Activated CD8-positive, alpha-beta memory T cell treated with anti-CD3 and anti-CD28 coated beads, Interleukin-2, amount 50 U/mL, for 4 hours (primary cell): ENCODE data around the gene CD2AP.
"Not testable (repeated sequence)": the region's sequence is repeated elsewhere in the genome, so short reads cannot be mapped to it uniquely, and the experiment has no call there.

Experiments
- DNase-seq: peaks from one replicate; pipeline ENCODE4 v3.0.0-alpha.2; 2020

The CD2AP gene

GRCh38 chr6:47502920-47503319 is 25.3 kb downstream of the CD2AP start:
- no peak for DNase-seq

- no peak for DNase-seq
These were observed 32.3 kb downstream of the CD2AP start for GRCh38 chr6:47509937-47510336.

DNA sequence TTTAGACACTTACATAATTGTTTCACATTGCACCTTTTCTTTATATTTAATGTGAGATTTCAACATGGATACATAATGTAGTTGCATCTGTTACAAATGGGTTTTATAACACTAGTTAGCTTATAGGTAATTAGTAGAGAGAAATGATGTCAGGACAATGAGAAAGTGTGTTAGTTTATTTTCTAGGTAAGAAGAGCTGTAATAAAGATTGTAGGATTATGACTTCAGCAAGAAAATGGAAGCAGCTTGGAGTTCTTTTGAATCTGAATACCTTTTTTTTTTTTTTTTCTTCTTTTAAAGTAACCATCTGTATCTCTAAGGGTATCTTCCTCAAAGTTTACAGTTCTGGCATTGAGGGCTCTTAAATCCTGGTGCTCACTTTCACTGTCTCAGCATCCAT is 35.3 kb downstream of the CD2AP start:
- DNase-seq: no peak

- no peak for DNase-seq
These were observed 41.7 kb downstream of the CD2AP start for GRCh38 chr6:47519279-47519678.

- DNase-seq: no peak
These were observed 42.7 kb downstream of the CD2AP start for GRCh38 chr6:47520282-47520681.

GRCh38 chr6:47521961-47522360 is 44.4 kb downstream of the CD2AP start:
- no peak for DNase-seq

DNA sequence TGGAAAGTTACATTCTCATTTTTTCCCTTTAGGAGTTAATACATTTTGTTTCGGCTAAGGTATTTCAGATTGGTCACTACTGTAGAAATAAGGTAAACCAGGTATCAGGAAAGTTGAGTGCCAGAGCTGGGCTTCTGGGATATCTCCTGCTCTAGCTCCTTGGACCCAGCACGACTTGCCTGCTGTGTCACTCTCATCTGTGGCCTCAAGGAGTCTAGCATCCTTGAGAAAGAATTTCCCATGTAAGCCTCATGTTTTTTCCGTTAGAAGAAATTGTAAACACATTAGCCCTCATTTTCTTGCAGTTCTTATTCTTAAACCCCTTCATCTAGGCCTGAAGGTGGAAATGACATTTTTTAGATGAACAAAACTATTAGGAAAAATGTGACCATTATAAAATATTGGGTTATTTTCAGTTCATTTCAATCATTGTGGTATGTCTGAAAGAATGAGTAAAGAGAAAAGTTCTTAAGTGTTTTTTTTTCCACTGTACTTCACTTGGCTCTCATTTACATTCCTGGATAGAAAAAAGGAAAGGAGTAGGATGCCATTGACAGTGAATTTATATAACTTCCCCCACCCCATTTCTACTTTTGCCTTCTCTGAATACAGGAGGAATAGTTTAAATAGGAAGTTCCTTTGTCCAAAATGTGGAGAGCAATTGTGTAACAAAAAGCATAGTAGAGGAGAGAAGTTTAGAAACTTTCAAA is 46.7 kb downstream of the CD2AP start:
- no peak for DNase-seq

DNA sequence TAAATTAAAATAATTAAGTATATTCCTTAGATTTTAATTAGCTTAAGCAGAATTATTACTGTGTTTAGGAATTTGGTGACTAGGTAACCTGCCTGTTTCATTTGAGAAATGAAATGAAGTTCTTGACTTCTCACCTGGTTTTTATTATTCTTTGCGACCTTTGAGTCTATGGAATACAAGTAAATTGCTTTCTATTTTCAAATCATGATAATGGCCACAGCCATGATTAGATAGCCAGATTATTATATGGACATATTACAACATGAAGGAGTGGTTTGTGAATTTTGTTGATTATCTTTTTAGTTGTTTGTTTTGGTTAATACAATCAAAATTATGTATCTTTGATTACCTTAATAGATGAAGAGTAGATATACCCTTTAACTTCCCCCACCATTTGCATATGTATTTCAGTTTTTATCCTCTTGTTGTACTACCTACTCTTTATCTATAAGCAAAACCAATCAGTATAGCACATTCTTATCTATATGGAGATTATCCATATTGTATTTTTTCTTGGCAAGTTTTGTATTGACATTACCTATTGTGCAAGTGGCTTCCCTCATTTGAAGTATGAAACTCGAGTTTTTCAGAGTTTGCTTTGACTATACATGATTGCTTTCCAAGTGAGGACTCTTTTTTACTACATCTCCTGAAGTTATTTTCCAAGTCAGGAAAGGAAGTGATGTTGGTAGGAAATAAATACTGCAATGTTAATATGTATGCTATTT is 47.9 kb downstream of the CD2AP start:
- DNase-seq: no peak

GRCh38 chr6:47527274-47527673 is 49.7 kb downstream of the CD2AP start:
- DNase-seq: no peak

DNA sequence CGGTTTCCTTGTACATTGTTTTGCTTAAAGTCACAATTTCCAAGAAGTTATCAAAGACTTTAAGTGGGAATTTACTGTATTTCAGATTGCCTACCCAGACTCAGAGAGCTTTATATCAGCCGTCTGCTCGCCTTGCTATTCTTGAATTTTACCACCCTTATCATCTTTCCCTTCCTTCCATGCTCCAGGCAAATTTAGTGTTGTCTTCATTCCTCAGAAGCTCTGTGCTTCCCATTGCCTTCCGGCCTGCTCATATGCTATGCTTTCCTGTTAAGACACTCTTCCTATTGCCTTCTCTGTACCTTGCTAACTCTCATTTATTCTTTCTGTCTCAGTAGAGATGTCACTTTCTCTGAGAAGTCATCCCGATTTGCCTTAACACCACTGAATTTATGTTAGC is 52.1 kb downstream of the CD2AP start:
- DNase-seq: no peak

GRCh38 chr6:47532981-47533585 is 55.5 kb downstream of the CD2AP start:
- no peak for DNase-seq

DNA sequence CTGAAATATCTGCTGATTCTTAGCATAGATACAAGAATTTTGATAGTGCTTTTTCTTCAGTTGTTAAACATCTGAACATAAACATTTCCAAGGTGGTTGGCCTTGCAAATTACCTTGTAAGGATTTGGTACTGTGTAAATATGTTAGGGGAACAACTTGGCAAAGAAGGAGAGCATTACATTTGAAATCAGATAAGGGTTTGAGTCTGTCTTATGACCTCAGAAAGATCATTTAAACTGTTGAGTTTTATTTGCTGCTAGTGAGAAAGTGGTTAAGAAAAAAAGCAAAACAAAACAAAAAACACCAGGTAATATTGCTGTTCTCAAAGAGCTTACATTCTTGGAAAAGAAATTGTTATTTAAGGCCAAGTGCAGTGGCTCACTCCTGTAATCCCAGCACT is 56.5 kb downstream of the CD2AP start:
- no peak for DNase-seq

- no peak for DNase-seq
These were observed 58.0 kb downstream of the CD2AP start for GRCh38 chr6:47535316-47536225.

DNA sequence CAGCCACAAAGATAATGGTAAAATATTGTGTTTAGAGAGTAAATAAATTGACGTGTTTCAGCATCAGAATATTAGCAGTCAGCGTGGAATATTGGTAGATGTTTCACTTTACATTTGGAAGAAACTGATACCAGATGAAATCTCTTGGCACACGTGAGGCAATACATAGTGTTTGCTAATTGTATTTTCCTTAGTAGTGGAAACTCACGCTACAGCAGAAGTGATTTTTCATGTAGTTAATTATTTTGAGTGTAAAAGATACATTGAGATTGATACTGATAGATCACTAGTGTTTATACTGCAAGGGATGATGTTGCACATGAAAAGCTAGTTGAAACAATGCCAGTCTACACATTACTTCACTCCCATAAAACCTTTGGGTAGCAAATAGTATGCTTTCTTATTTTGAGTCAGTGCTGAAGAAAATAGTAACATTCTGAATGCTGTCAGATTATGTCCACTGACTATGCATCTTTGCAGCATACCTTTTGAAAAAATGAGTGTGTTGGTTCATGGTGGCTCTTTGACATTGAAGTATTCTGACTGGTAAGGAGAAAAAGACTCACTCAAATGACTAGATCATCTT is 59.3 kb downstream of the CD2AP start:
- DNase-seq: no peak

DNA sequence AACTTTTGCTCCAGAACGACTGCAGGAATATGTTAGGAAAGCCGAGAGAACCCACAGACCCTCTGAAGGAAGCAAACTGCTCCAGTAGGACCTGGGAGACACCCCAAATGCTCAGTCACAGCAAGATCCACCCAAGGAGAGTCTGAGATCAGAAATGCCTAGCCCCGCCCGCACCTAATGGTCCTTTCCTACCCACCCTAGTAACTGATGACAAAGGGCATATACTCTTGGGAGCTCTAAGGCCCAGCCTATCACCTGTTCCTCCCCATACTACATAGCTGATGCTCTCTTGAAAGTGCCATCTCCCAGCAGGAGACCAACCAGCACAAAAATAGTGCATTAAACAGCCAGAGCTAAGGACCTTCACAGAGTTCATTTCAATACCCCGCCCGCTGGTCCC is 67.6 kb downstream of the CD2AP start:
- DNase-seq: no peak

DNA sequence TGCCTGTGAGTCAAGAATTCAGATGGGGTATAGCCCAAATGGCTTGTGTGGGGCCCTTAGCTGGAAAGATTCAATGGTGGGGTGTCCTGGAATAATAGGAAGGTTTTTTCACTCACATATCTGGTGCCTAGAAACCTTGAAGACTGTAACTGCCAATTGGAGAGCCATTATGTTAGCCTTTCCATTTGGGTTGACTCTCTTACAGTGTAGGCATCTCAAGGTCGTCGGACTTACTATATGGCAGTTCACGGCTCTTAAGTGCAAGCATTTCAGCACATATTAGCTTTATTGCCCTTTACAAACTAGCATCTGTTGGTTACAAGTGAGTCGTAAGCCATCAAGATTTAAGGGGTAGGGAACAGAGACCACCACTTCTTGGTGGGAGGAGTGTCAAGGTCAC is 74.1 kb downstream of the CD2AP start:
- no peak for DNase-seq

DNA sequence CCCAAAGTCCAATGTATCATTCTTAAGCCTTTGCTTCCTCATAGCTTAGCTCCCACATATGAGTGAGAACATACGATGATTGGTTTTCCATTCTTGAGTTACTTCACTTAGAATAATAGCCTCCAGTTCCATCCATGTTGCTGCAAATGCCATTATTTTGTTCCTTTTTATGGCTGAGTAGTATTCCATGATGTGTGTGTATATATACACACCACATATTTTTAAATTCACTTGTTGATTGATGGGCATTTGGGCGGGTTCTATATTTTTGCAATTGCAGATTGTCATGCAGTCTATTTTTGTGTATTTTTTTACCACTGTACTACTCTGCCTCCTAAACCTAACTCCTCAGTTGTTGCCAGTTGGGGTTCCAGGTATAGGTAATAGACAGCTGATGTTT is 74.7 kb downstream of the CD2AP start:
- no peak for DNase-seq

DNA sequence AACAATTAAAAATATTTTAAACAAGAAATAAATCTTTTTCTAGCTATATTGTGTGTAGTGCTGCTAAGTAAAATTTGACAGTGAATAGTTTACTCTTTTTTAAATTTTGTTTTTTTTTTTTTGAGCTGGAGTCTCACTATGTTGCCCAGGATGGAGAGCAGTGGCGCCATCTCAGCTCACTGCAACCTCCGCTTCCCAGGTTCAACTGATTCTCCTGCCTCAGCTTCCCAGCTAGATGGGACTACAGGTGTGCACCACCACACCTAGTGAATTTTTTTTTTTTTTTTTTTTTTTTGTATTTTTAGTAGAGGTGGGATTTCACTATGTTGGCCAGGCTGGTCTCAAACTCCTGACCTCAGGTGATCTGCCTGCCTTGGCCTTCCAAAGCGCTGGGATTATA is 75.7 kb downstream of the CD2AP start:
- DNase-seq: not testable (repeated sequence)

DNA sequence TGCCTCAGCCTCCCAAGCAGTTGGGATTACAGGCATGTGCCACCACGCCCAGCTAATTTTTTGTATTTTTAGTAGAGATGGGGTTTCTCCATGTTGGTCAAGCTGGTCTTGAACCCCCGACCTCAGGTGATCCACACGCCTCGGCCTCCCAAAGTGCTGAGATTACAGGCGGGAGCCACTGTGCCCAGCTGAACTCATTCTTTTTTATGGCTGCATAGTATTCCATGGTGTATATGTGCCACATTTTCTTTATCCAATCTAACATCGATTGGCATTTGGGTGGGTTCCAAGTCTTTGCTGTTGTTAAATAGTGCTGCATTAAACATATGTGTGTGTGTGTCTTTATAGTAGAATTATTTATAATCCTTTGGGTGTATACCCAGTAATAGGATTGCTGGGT is 78.9 kb downstream of the CD2AP start:
- DNase-seq: not testable (repeated sequence)

GRCh38 chr6:47563162-47563561 is 85.6 kb downstream of the CD2AP start:
- no peak for DNase-seq

- not testable (repeated sequence) for DNase-seq
These were observed 89.0 kb downstream of the CD2AP start for GRCh38 chr6:47566602-47567001.

GRCh38 chr6:47567586-47567985 is 90.0 kb downstream of the CD2AP start:
- DNase-seq: no peak

DNA sequence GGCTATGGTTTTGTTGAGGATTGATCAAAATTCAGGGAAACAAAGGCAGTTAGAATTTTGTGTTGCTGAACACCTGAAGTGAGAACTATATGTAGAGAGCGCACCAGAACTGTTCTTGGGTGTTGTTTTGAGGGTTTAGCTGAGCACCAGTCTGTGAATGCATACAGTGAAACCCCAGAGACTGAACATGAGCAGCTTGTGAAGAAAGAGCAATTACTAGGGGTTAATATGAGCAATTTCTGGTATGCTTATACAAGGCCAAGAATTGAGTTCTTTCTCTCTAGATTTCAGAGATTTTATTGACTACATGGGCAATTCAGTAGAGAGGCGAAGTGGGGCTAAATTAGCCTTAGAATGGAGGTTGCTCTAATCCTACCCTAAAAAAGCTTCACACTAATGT is 93.9 kb downstream of the CD2AP start:
- DNase-seq: no peak
